Neutrophil (primary cell): Measurements from ENCODE around the gene MCC.

Source experiments
- H3K27ac ChIP-seq: fragments of 200-600 bp; sonication (generic); 2 replicates; pipeline ENCODE4 v1.5.1; 2016; ENCODE audit warnings: mild to moderate bottlenecking, moderate library complexity
- H3K27me3 ChIP-seq: fragments of 200-600 bp; sonication (generic); 2 replicates; pipeline ENCODE4 v1.6.0; 2016; ENCODE audit warnings: mild to moderate bottlenecking
- H3K36me3 ChIP-seq: fragments of 200-600 bp; sonication (generic); 2 replicates; pipeline ENCODE4 v1.5.1; 2017
- H3K4me1 ChIP-seq, 2 experiments: fragments of 200-600 bp in 1 of 2; sonication (generic) in 1 of 2; 1 replicate in 1 of 2; 2 replicates in 1 of 2; pipeline versions ENCODE4 v1.5.1 to v1.6.1; 2013 to 2016; ENCODE audit warnings: low read depth in 1 of 2, low read length in 1 of 2, mild to moderate bottlenecking in 1 of 2, moderate library complexity in 1 of 2; ENCODE audit not compliant: control insufficient read depth in 1 of 2, insufficient read depth in 1 of 2
- H3K4me3 ChIP-seq, 2 experiments: fragments of 200-600 bp in 1 of 2; sonication (generic) in 1 of 2; 1 replicate in 1 of 2; 2 replicates in 1 of 2; pipeline ENCODE4 v1.5.1; 2013 to 2016; ENCODE audit warnings: low read depth in 1 of 2, low read length in 1 of 2, mild to moderate bottlenecking in 1 of 2, moderate library complexity in 1 of 2
- H3K9me3 ChIP-seq: fragments of 200-600 bp; sonication (generic); 2 replicates; pipeline ENCODE4 v1.5.1; 2016
- TF ChIP-seq, protein P1 (sequence below): fragments of 200-600 bp; sonication (generic); IDR thresholded peaks from 2 replicates; pipeline ENCODE4 v1.5.1; 2016; ENCODE audit warnings: antibody characterized with exemption

The MCC gene

DNA sequence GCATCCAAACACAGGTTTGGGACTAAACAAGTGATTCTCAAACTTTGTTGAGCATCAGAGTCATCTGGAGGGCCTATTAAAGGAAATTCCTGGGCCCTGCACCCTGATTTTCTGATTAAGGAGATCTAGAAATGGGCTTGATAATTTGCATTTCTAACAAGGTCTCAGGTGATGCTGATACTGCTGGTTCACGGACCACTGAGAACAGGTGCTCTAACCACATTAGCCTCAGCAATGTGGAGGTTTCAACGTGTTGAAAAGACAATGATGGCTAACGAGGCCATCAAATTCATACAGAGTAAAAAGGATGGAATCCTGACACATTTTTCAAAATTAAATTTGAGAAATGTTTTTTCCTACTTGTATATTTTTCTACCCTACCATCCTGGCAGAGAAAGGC, 225.6 kb downstream of the MCC start:
- H3K36me3 ChIP-seq: no peaks in the 10 kb centered on the region
- peaks cover 6% of the 10 kb centered on the region for H3K27me3 ChIP-seq
- no peak overlapping the region for H3K27ac ChIP-seq
- H3K9me3 ChIP-seq: no peaks in the 10 kb centered on the region
- TF ChIP-seq, protein P1, sequence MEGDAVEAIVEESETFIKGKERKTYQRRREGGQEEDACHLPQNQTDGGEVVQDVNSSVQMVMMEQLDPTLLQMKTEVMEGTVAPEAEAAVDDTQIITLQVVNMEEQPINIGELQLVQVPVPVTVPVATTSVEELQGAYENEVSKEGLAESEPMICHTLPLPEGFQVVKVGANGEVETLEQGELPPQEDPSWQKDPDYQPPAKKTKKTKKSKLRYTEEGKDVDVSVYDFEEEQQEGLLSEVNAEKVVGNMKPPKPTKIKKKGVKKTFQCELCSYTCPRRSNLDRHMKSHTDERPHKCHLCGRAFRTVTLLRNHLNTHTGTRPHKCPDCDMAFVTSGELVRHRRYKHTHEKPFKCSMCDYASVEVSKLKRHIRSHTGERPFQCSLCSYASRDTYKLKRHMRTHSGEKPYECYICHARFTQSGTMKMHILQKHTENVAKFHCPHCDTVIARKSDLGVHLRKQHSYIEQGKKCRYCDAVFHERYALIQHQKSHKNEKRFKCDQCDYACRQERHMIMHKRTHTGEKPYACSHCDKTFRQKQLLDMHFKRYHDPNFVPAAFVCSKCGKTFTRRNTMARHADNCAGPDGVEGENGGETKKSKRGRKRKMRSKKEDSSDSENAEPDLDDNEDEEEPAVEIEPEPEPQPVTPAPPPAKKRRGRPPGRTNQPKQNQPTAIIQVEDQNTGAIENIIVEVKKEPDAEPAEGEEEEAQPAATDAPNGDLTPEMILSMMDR: no peak
- H3K4me1 ChIP-seq: no peaks in the 10 kb centered on the region
- no peak overlapping the region for H3K4me3 ChIP-seq

GRCh38 chr5:113259034-113259433, 229.2 kb downstream of the MCC start:
- Histone ChIP-seq H3K9me3 (no peaks in the 10 kb centered on the region), H3K4me3 (no peak overlapping the region), H3K27me3 (peaks cover 6% of the 10 kb centered on the region), H3K4me1 (no peaks in the 10 kb centered on the region), H3K27ac (no peak overlapping the region), H3K36me3 (no peaks in the 10 kb centered on the region)
- TF ChIP-seq, protein P1: no peak

- H3K36me3 ChIP-seq: no peaks in the 10 kb centered on the region
- H3K4me3 ChIP-seq: no peak overlapping the region
- TF ChIP-seq, protein P1: no peak
- H3K4me1 ChIP-seq: no peaks in the 10 kb centered on the region
- H3K27me3 ChIP-seq: peaks cover 6% of the 10 kb centered on the region
- no peaks in the 10 kb centered on the region for H3K9me3 ChIP-seq
- no peak overlapping the region for H3K27ac ChIP-seq
These were observed 230.7 kb downstream of the MCC start for GRCh38 chr5:113257545-113257944.

GRCh38 chr5:113256671-113257452, 231.4 kb downstream of the MCC start:
- Histone ChIP-seq H3K36me3 (no peaks in the 10 kb centered on the region), H3K9me3 (no peaks in the 10 kb centered on the region), H3K4me1 (no peaks in the 10 kb centered on the region), H3K27me3 (peaks cover 6% of the 10 kb centered on the region), H3K4me3 (no peak overlapping the region), H3K27ac (no peak overlapping the region)
- TF ChIP-seq, protein P1: no peak

- H3K4me3 ChIP-seq: no peak overlapping the region
- H3K4me1 ChIP-seq: no peaks in the 10 kb centered on the region
- no peaks in the 10 kb centered on the region for H3K9me3 ChIP-seq
- no peak overlapping the region for H3K27ac ChIP-seq
- H3K36me3 ChIP-seq: no peaks in the 10 kb centered on the region
- TF ChIP-seq, protein P1: no peak
- no peaks in the 10 kb centered on the region for H3K27me3 ChIP-seq
These were observed 232.5 kb downstream of the MCC start for GRCh38 chr5:113255579-113256386.
